Measurements from ENCODE around the gene SSU72.
"Not testable (repeated sequence)": the region's sequence is repeated elsewhere in the genome, so short reads cannot be mapped to it uniquely, and the experiment has no call there.

- TF ChIP-seq, protein P1, sequence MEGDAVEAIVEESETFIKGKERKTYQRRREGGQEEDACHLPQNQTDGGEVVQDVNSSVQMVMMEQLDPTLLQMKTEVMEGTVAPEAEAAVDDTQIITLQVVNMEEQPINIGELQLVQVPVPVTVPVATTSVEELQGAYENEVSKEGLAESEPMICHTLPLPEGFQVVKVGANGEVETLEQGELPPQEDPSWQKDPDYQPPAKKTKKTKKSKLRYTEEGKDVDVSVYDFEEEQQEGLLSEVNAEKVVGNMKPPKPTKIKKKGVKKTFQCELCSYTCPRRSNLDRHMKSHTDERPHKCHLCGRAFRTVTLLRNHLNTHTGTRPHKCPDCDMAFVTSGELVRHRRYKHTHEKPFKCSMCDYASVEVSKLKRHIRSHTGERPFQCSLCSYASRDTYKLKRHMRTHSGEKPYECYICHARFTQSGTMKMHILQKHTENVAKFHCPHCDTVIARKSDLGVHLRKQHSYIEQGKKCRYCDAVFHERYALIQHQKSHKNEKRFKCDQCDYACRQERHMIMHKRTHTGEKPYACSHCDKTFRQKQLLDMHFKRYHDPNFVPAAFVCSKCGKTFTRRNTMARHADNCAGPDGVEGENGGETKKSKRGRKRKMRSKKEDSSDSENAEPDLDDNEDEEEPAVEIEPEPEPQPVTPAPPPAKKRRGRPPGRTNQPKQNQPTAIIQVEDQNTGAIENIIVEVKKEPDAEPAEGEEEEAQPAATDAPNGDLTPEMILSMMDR (conservative IDR thresholded peaks at IDR 0.05) = not testable (repeated sequence)
- not testable (repeated sequence) for TF ChIP-seq EZH2 (IDR thresholded peaks at IDR 0.05; ENCODE audit: low read depth)
These were observed 40.8 kb downstream of the SSU72 start for GRCh38 chr1:1533894-1534291.
